ENCODE results near the gene POLR3F.

- TF ChIP-seq CTCF (conservative IDR thresholded peaks at IDR 0.05 in 1 of 2, IDR thresholded peaks at IDR 0.05 in 1 of 2; ENCODE audit: extremely low read depth in 1 of 2, insufficient read depth in 1 of 2, low read depth in 1 of 2, low read length in 2 of 2) = no peak
- no peak for TF ChIP-seq EZH2 (IDR thresholded peaks at IDR 0.05; ENCODE audit: borderline replicate concordance, low read length)
Observed at GRCh38 chr20:18506744-18507143, 39.6 kb downstream of the POLR3F start.

Data from mammary epithelial cell (primary cell).